ENCODE measurements around the gene PEX26. TPM values are rescaled to one million over a fixed set of nuclear protein-coding genes. Genes with fewer than 3 reads are reported as not detected.

PEX26 gene
- total and polyA plus RNA-seq, 2 experiments from 2014 or later = 4.0 to 48.9 TPM

DNA sequence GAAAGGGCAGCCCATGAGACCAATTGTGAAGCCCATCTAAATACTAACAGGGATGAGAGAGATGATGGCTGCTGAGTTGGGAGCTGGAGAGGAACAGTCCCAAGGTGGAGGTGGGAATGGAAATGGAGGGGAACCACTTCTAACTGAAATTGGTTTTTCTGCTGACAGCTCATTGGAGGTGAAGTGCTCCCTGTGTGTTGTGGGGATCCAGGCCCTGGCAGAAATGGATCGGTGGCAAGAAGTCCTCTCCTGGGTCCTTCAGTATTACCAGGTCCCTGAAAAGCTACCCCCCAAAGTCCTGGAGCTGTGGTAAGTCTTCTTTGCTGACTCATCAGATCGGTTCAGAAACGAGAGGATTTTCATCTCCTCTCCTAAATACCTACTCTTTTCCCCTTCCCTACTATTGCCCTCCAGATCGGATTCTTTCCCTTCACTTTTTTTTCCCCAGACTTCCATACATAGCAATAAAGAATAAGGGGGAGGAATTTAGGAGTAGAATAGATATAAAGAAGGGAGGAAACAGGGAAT is 2.0 kb downstream of the PEX26 start (continued):
- TF ChIP-seq ETS1 (IDR thresholded peaks at IDR 0.05) (no peak), EZH2phosphoT487 (IDR thresholded peaks at IDR 0.05; ENCODE audit: unreplicated experiment) (no peak), ZNF114 (CRISPR knock-in tag; IDR thresholded peaks at IDR 0.05) (no peak), STAT1 (IDR thresholded peaks at IDR 0.05; ENCODE audit: unreplicated experiment) (no peak), POLR2AphosphoS5 (IDR thresholded peaks at IDR 0.05; ENCODE audit: low read depth) (no peak), CREB1 (CRISPR knock-in tag; IDR thresholded peaks at IDR 0.05; ENCODE audit: low read depth) (no peak), EZH2 (IDR thresholded peaks at IDR 0.05; ENCODE audit: low read depth, unreplicated experiment) (no peak), ZNF331 (CRISPR knock-in tag; IDR thresholded peaks at IDR 0.05; ENCODE audit: low read depth) (no peak)
- TF ChIP-seq, protein P1, sequence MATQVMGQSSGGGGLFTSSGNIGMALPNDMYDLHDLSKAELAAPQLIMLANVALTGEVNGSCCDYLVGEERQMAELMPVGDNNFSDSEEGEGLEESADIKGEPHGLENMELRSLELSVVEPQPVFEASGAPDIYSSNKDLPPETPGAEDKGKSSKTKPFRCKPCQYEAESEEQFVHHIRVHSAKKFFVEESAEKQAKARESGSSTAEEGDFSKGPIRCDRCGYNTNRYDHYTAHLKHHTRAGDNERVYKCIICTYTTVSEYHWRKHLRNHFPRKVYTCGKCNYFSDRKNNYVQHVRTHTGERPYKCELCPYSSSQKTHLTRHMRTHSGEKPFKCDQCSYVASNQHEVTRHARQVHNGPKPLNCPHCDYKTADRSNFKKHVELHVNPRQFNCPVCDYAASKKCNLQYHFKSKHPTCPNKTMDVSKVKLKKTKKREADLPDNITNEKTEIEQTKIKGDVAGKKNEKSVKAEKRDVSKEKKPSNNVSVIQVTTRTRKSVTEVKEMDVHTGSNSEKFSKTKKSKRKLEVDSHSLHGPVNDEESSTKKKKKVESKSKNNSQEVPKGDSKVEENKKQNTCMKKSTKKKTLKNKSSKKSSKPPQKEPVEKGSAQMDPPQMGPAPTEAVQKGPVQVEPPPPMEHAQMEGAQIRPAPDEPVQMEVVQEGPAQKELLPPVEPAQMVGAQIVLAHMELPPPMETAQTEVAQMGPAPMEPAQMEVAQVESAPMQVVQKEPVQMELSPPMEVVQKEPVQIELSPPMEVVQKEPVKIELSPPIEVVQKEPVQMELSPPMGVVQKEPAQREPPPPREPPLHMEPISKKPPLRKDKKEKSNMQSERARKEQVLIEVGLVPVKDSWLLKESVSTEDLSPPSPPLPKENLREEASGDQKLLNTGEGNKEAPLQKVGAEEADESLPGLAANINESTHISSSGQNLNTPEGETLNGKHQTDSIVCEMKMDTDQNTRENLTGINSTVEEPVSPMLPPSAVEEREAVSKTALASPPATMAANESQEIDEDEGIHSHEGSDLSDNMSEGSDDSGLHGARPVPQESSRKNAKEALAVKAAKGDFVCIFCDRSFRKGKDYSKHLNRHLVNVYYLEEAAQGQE (IDR thresholded peaks at IDR 0.05; ENCODE audit: unreplicated experiment) = no peak

GRCh38 chr22:18081416-18081815 is 3.6 kb downstream of the PEX26 start:
- ATAC-seq = no peak
- no peak for DNase-seq (ENCODE audit: low spot score)
- peaks cover 12% of the 10 kb centered on the region; the same call in 1 of the 2 replicates for H3K4me1 ChIP-seq (ENCODE audit: insufficient read depth)
- Mint-ChIP-seq H3K36me3 (ENCODE audit: low read depth) (peaks cover 72% of the 10 kb centered on the region), H3K9me3 (no peaks in the 10 kb centered on the region), H3K27ac (no peak overlapping the region), H3K4me1 (peaks cover 14% of the 10 kb centered on the region), H3K27me3 (ENCODE audit: insufficient read depth, low read depth, poor library complexity) (peaks cover 3% of the 10 kb centered on the region), H3K4me3 (no peak overlapping the region)
- TF ChIP-seq, protein P1 (IDR thresholded peaks at IDR 0.05; ENCODE audit: unreplicated experiment) = no peak
- TF ChIP-seq POLR2AphosphoS5 (IDR thresholded peaks at IDR 0.05; ENCODE audit: low read depth) = no peak
- TF ChIP-seq ETS1 (IDR thresholded peaks at IDR 0.05) = no peak
- TF ChIP-seq CTCF (conservative IDR thresholded peaks at IDR 0.05; ENCODE audit: low read depth in 2 of 2) = no peak
- TF ChIP-seq NANOG (IDR thresholded peaks at IDR 0.05; ENCODE audit: borderline replicate concordance) = no peak
- no peak for TF ChIP-seq ZNF114 (CRISPR knock-in tag; IDR thresholded peaks at IDR 0.05)
- H2AFZ ChIP-seq = no peak overlapping the region
- no peaks in the 10 kb centered on the region for H3F3A ChIP-seq (replicated peaks; ENCODE audit: low read depth)
- H4K20me1 ChIP-seq (replicated peaks; ENCODE audit: insufficient read depth) = peaks cover 13% of the 10 kb centered on the region; the same call in 1 of the 2 replicates
- H3K27ac ChIP-seq (ENCODE audit: low read depth) = no peak overlapping the region
- no peaks in the 10 kb centered on the region for H3K27me3 ChIP-seq (ENCODE audit: insufficient read depth)
- peaks cover 52% of the 10 kb centered on the region for H3K79me2 ChIP-seq (replicated peaks; ENCODE audit: insufficient read depth)
- no peak overlapping the region for H3K4me3 ChIP-seq
- no peak overlapping the region for H3K4me2 ChIP-seq
- H3K36me3 ChIP-seq (ENCODE audit: insufficient read depth) = peaks cover 21% of the 10 kb centered on the region
- H3K9me2 ChIP-seq (ENCODE audit: insufficient read depth) = no peaks in the 10 kb centered on the region

Data from GM23338 (cell line).